SU-DHL-6 (cell line): ENCODE results near the gene COX15.

ENCODE experiments used
- H2AFZ ChIP-seq: fragments of 200-600 bp; sonication (generic); 2 replicates; pipeline ENCODE4 v1.6.1; 2014; ENCODE audit warnings: low read depth, mild to moderate bottlenecking, moderate library complexity, mixed read lengths, antibody characterized with exemption, low read length; ENCODE audit not compliant: severe bottlenecking
- H3F3A ChIP-seq: fragments of 200-600 bp; shearing (Covaris generic); 2 replicates; pipeline ENCODE4 v1.6.0; 2016; ENCODE audit warnings: antibody characterized with exemption, mild to moderate bottlenecking; ENCODE audit not compliant: insufficient read depth
- H3K27ac ChIP-seq: fragments of 200-600 bp; sonication (generic); 2 replicates; pipeline ENCODE4 v1.5.1; 2016; ENCODE audit warnings: low read depth, mild to moderate bottlenecking, low read length, moderate library complexity, mixed read lengths
- H3K27me3 ChIP-seq: fragments of 200-600 bp; sonication (generic), shearing (Covaris generic); 2 replicates; pipeline ENCODE4 v1.6.0; 2014; ENCODE audit warnings: mild to moderate bottlenecking, low read length
- H3K36me3 ChIP-seq: fragments of 200-600 bp; sonication (generic); 2 replicates; pipeline ENCODE4 v1.6.1; 2014; ENCODE audit warnings: mild to moderate bottlenecking, low read length, mixed read lengths
- H3K4me2 ChIP-seq: fragments of 300-600, 200-600 bp; shearing (Covaris generic), sonication (generic); 2 replicates; pipeline ENCODE4 v1.6.0; 2014; ENCODE audit warnings: low read length, low read depth, mild to moderate bottlenecking; ENCODE audit not compliant: poor library complexity, severe bottlenecking
- H3K4me3 ChIP-seq: fragments of 200-600 bp; sonication (generic); 2 replicates; pipeline ENCODE4 v1.5.1; 2014; ENCODE audit warnings: antibody characterized with exemption, low read length, mild to moderate bottlenecking, mixed read lengths; ENCODE audit not compliant: insufficient read depth, poor library complexity, severe bottlenecking
- H3K79me2 ChIP-seq: fragments of 200-600 bp; sonication (generic); 2 replicates; pipeline ENCODE4 v1.6.1; 2014; ENCODE audit warnings: mild to moderate bottlenecking, low read length, moderate library complexity; ENCODE audit not compliant: insufficient read depth
- H3K9ac ChIP-seq: fragments of 200-600 bp; sonication (generic); 2 replicates; pipeline ENCODE4 v1.7.0; 2014; ENCODE audit warnings: mild to moderate bottlenecking, low read length
- H3K9me2 ChIP-seq: fragments of 200-600 bp; sonication (generic); replicated peaks from 2 replicates; pipeline ENCODE4 v1.6.1; 2014; ENCODE audit warnings: low read length; ENCODE audit not compliant: insufficient read depth
- H3K9me3 ChIP-seq: fragments of 200-600 bp; sonication (generic); 2 replicates; pipeline ENCODE4 v1.6.1; 2014; ENCODE audit warnings: low read length, mixed read lengths; ENCODE audit not compliant: insufficient read depth
- H4K20me1 ChIP-seq: fragments of 200-600 bp; sonication (generic); 2 replicates; pipeline ENCODE4 v1.6.1; 2014; ENCODE audit warnings: low read depth, mild to moderate bottlenecking, antibody characterized with exemption, low read length, moderate library complexity, mixed read lengths
- EZH2phosphoT487 ChIP-seq: fragments of 200-600 bp; sonication (generic), shearing (Covaris generic); conservative IDR thresholded peaks from 2 replicates; pipeline ENCODE4 v1.6.1; 2018; ENCODE audit warnings: mild to moderate bottlenecking, antibody characterized with exemption, low read length, moderate library complexity, mixed read lengths
- TF ChIP-seq, protein P1 (sequence below): fragments of 200-600 bp; sonication (generic); IDR thresholded peaks from one replicate; pipeline ENCODE4 v1.5.1; 2017; ENCODE audit warnings: antibody characterized with exemption, mild to moderate bottlenecking, low read length, moderate library complexity; ENCODE audit not compliant: insufficient read depth, poor library complexity, severe bottlenecking

The COX15 gene

GRCh38 chr10:99693933-99694583, 37.9 kb downstream of the COX15 start:
- no peaks in the 10 kb centered on the region for H3K79me2 ChIP-seq
- no peaks in the 10 kb centered on the region for H3K36me3 ChIP-seq
- no peaks in the 10 kb centered on the region for H3F3A ChIP-seq
- no peaks in the 10 kb centered on the region for H3K27me3 ChIP-seq
- H3K9me3 ChIP-seq: no peaks in the 10 kb centered on the region
- H4K20me1 ChIP-seq: no peaks in the 10 kb centered on the region
- H3K27ac ChIP-seq: no peak overlapping the region
- H3K9me2 ChIP-seq: no peaks in the 10 kb centered on the region
- H2AFZ ChIP-seq: no peak overlapping the region
- no peak overlapping the region for H3K4me2 ChIP-seq
- H3K4me3 ChIP-seq: no peak overlapping the region
- TF ChIP-seq EZH2phosphoT487: no peak
- TF ChIP-seq, protein P1, sequence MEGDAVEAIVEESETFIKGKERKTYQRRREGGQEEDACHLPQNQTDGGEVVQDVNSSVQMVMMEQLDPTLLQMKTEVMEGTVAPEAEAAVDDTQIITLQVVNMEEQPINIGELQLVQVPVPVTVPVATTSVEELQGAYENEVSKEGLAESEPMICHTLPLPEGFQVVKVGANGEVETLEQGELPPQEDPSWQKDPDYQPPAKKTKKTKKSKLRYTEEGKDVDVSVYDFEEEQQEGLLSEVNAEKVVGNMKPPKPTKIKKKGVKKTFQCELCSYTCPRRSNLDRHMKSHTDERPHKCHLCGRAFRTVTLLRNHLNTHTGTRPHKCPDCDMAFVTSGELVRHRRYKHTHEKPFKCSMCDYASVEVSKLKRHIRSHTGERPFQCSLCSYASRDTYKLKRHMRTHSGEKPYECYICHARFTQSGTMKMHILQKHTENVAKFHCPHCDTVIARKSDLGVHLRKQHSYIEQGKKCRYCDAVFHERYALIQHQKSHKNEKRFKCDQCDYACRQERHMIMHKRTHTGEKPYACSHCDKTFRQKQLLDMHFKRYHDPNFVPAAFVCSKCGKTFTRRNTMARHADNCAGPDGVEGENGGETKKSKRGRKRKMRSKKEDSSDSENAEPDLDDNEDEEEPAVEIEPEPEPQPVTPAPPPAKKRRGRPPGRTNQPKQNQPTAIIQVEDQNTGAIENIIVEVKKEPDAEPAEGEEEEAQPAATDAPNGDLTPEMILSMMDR: no peak
- no peak overlapping the region for H3K9ac ChIP-seq

DNA sequence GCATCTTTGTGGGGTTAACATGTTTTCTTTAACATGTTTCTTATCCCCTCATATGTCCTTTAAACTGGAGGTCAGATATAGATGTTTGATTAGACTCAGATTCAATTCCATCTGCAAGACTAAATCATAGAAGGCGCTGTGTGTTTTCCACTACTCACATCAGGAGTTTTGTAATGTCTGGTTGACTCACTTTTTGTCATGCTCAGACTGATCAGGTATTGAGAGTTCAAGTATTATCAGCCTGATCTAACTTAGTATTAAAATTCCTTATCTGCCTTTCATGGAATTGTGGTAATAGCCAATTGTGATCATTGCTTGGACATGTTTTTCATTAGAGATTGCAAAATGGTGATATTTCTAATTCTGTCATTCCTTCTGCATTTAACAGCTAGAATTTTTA, 42.5 kb downstream of the COX15 start:
- H2AFZ ChIP-seq: no peak overlapping the region
- H3K9ac ChIP-seq: no peak overlapping the region
- H3K4me2 ChIP-seq: no peak overlapping the region
- no peaks in the 10 kb centered on the region for H3K9me3 ChIP-seq
- no peaks in the 10 kb centered on the region for H3F3A ChIP-seq
- no peak overlapping the region for H3K4me3 ChIP-seq
- H3K9me2 ChIP-seq: no peaks in the 10 kb centered on the region
- no peaks in the 10 kb centered on the region for H4K20me1 ChIP-seq
- no peaks in the 10 kb centered on the region for H3K79me2 ChIP-seq
- no peaks in the 10 kb centered on the region for H3K27me3 ChIP-seq
- H3K27ac ChIP-seq: no peak overlapping the region
- TF ChIP-seq, protein P1: no peak
- TF ChIP-seq EZH2phosphoT487: no peak
- H3K36me3 ChIP-seq: no peaks in the 10 kb centered on the region

- H3K36me3 ChIP-seq: no peaks in the 10 kb centered on the region
- H3K4me2 ChIP-seq: no peak overlapping the region
- H2AFZ ChIP-seq: no peak overlapping the region
Measured at GRCh38 chr10:99685597-99685967, 46.3 kb downstream of the COX15 start.

More at GRCh38 chr10:99685597-99685967, 46.3 kb downstream of the COX15 start:
- no peaks in the 10 kb centered on the region; the same call in 1 of the 2 replicates for H3F3A ChIP-seq
- H3K9me2 ChIP-seq: no peaks in the 10 kb centered on the region
- no peak overlapping the region for H3K9ac ChIP-seq
- H3K9me3 ChIP-seq: no peaks in the 10 kb centered on the region
- TF ChIP-seq, protein P1: no peak
- no peak for TF ChIP-seq EZH2phosphoT487
- H3K27me3 ChIP-seq: no peaks in the 10 kb centered on the region
- H3K79me2 ChIP-seq: no peaks in the 10 kb centered on the region
- H4K20me1 ChIP-seq: no peaks in the 10 kb centered on the region
- no peak overlapping the region for H3K27ac ChIP-seq
- H3K4me3 ChIP-seq: no peak overlapping the region
